Measurements from ENCODE around the gene HIPK1.

Gene HIPK1

GRCh38 chr1:113963281-113963906, 34.3 kb downstream of the HIPK1 start:
- H3K4me3 ChIP-seq (ENCODE audit: insufficient read depth, low read length, poor library complexity, severe bottlenecking) = no peak overlapping the region
- no peak for TF ChIP-seq EZH2phosphoT487 (conservative IDR thresholded peaks at IDR 0.05; ENCODE audit: low read length)
- TF ChIP-seq CTCF (IDR thresholded peaks at IDR 0.05; ENCODE audit: insufficient read depth, low read length, poor library complexity, severe bottlenecking) = no peak
- H3K9me3 ChIP-seq (ENCODE audit: insufficient read depth, low read length) = no peaks in the 10 kb centered on the region
- H3K36me3 ChIP-seq (ENCODE audit: low read length) = peaks cover 45% of the 10 kb centered on the region
- no peaks in the 10 kb centered on the region for H3F3A ChIP-seq (ENCODE audit: insufficient read depth)
- H2AFZ ChIP-seq (ENCODE audit: low read depth, low read length, severe bottlenecking) = no peak overlapping the region
- H3K79me2 ChIP-seq (ENCODE audit: insufficient read depth, low read length) = no peaks in the 10 kb centered on the region
- no peaks in the 10 kb centered on the region for H4K20me1 ChIP-seq (ENCODE audit: low read depth, low read length)
- no peak overlapping the region for H3K4me2 ChIP-seq (ENCODE audit: low read depth, low read length, poor library complexity, severe bottlenecking)
- H3K9me2 ChIP-seq (replicated peaks; ENCODE audit: insufficient read depth, low read length) = no peaks in the 10 kb centered on the region
- H3K27me3 ChIP-seq (ENCODE audit: low read length) = no peaks in the 10 kb centered on the region
- no peak overlapping the region for H3K9ac ChIP-seq (ENCODE audit: low read length)
- no peak overlapping the region for H3K27ac ChIP-seq (ENCODE audit: low read depth, low read length)

GRCh38 chr1:113965703-113966412, 36.7 kb downstream of the HIPK1 start:
- H3K79me2 ChIP-seq (ENCODE audit: insufficient read depth, low read length) = no peaks in the 10 kb centered on the region
- no peak overlapping the region for H2AFZ ChIP-seq (ENCODE audit: low read depth, low read length, severe bottlenecking)
- H3K27ac ChIP-seq (ENCODE audit: low read depth, low read length) = no peak overlapping the region
- H3K9me3 ChIP-seq (ENCODE audit: insufficient read depth, low read length) = no peaks in the 10 kb centered on the region
- H3K4me2 ChIP-seq (ENCODE audit: low read depth, low read length, poor library complexity, severe bottlenecking) = no peak overlapping the region
- TF ChIP-seq EZH2phosphoT487 (conservative IDR thresholded peaks at IDR 0.05; ENCODE audit: low read length) = no peak
- TF ChIP-seq CTCF (IDR thresholded peaks at IDR 0.05; ENCODE audit: insufficient read depth, low read length, poor library complexity, severe bottlenecking) = no peak
- no peaks in the 10 kb centered on the region for H3K9me2 ChIP-seq (replicated peaks; ENCODE audit: insufficient read depth, low read length)
- H3K36me3 ChIP-seq (ENCODE audit: low read length) = peaks cover 36% of the 10 kb centered on the region
- no peaks in the 10 kb centered on the region for H3K27me3 ChIP-seq (ENCODE audit: low read length)
- H3K4me3 ChIP-seq (ENCODE audit: insufficient read depth, low read length, poor library complexity, severe bottlenecking) = no peak overlapping the region
- no peaks in the 10 kb centered on the region for H3F3A ChIP-seq (ENCODE audit: insufficient read depth)
- H3K9ac ChIP-seq (ENCODE audit: low read length) = no peak overlapping the region
- no peaks in the 10 kb centered on the region for H4K20me1 ChIP-seq (ENCODE audit: low read depth, low read length)

- no peak overlapping the region for H3K9ac ChIP-seq (ENCODE audit: low read length)
- H3K9me2 ChIP-seq (replicated peaks; ENCODE audit: insufficient read depth, low read length) = no peaks in the 10 kb centered on the region
- H4K20me1 ChIP-seq (ENCODE audit: low read depth, low read length) = no peaks in the 10 kb centered on the region
- no peaks in the 10 kb centered on the region for H3K27me3 ChIP-seq (ENCODE audit: low read length)
- H3K79me2 ChIP-seq (ENCODE audit: insufficient read depth, low read length) = no peaks in the 10 kb centered on the region
- no peak overlapping the region for H2AFZ ChIP-seq (ENCODE audit: low read depth, low read length, severe bottlenecking)
- H3K27ac ChIP-seq (ENCODE audit: low read depth, low read length) = no peak overlapping the region
- peaks cover 20% of the 10 kb centered on the region for H3K36me3 ChIP-seq (ENCODE audit: low read length)
- no peak overlapping the region for H3K4me3 ChIP-seq (ENCODE audit: insufficient read depth, low read length, poor library complexity, severe bottlenecking)
- H3F3A ChIP-seq (ENCODE audit: insufficient read depth) = peaks cover 7% of the 10 kb centered on the region; the same call in 1 of the 2 replicates
- TF ChIP-seq CTCF (IDR thresholded peaks at IDR 0.05; ENCODE audit: insufficient read depth, low read length, poor library complexity, severe bottlenecking) (no peak), EZH2phosphoT487 (conservative IDR thresholded peaks at IDR 0.05; ENCODE audit: low read length) (no peak)
- H3K9me3 ChIP-seq (ENCODE audit: insufficient read depth, low read length) = no peaks in the 10 kb centered on the region
- no peak overlapping the region for H3K4me2 ChIP-seq (ENCODE audit: low read depth, low read length, poor library complexity, severe bottlenecking)
Observed at GRCh38 chr1:113972954-113973353, 43.8 kb downstream of the HIPK1 start.

Measured in SU-DHL-6 (cell line).